HFF-Myc (cell line): ENCODE results near the gene SLC45A1.

ENCODE experiments used
- DNase-seq: peaks from one replicate; pipeline ENCODE4 v3.0.0-alpha.2; 2011; ENCODE audit warnings: low read depth; ENCODE audit errors: extremely low read depth
- H3K4me3 ChIP-seq: replicated peaks from 2 replicates; pipeline ENCODE4 v1.5.1; 2011; ENCODE audit warnings: low read depth, mild to moderate bottlenecking, control low read depth, low read length
- CTCF ChIP-seq: IDR thresholded peaks from 2 replicates; pipeline ENCODE4 v1.5.1; 2012; ENCODE audit warnings: mild to moderate bottlenecking, low read depth, low read length, control low read depth; ENCODE audit errors: missing control alignments

Gene SLC45A1

GRCh38 chr1:8358241-8358896 lies 40.5 kb downstream of the SLC45A1 start:
- no peak overlapping the region for H3K4me3 ChIP-seq
- DNase-seq: no peak
- no peak for TF ChIP-seq CTCF

DNA sequence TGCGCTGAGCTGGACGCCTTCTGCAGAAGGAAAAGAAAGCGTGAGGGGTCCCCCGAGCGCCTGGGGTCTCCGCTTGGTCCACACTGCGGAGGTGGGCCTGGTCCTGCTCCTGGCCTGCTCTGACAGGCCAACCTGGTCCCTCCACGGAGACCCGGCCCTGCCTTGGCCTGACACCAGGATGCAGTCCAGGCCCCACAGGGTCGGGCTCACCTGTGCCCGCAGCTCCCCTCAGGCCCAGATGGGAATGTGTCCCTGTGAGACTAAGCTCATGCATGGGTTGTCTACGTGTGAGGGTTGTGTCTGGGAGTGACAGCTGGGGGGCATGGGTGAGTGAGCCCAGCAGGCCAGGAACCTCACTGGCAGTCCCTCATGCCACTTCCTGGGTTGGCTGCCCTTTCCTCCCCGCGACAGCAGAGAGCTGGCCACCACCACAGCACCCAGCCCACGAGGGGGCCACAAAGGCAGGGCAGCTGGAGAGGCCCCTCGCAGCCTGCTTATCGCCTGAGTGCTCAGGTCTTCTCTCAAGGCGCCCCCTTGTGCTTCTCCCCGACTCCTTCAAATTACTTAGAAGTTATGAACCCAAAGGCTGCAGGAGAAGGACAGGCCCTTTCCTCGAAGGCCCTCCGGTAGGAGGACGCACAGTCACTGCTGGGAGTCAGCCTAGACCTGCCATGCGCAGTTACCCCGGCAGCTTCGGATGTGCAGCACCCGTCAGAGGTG lies 41.1 kb downstream of the SLC45A1 start:
- TF ChIP-seq CTCF: no peak
- DNase-seq: no peak
- H3K4me3 ChIP-seq: no peak overlapping the region

DNA sequence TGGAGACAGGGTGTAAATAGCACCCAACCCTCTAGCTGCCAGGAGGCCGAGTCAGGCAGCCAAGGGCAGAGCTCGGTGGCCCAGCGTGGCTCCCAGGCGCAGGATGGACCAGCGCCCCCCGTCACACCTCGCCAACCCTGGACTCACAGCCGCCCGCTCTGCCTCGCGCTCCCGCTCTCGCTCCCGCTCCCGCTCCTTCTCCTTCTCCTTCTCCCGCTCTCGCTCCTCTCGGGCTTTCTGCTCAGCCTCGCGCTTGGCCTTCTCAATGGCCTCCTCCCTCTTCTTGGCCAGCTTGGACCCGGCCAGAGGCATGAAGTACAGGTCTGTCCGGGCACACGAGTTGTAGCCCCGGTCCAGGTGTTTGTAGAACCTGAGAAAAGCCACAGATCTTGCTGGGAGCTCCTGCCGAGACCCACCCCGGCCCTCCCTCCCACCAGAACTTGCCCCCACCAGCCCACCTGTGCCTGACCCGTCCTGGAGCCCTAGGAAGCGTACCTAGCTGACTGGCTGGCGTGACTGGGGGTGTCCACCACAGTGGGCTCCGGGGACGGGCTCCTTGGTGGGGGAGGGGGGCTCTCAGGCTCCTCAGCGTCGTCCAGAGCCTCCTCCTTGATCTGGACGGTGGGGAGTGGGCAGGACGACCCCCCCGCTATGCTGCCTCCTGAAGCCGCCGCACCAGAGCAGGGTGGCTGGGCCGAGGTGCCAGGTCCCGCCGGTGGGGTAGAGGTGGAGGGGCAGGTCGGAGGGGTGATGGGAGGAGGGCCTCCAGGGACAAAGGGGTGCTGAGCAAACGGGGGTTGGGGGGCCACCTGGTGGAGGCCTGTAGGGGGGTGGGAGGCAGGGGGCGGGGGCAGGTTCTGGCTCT lies 41.9 kb downstream of the SLC45A1 start:
- no peak overlapping the region for H3K4me3 ChIP-seq
- no peak for TF ChIP-seq CTCF
- no peak for DNase-seq

GRCh38 chr1:8360493-8361197 lies 42.7 kb downstream of the SLC45A1 start:
- TF ChIP-seq CTCF: no peak
- DNase-seq: no peak
- H3K4me3 ChIP-seq: no peak overlapping the region

DNA sequence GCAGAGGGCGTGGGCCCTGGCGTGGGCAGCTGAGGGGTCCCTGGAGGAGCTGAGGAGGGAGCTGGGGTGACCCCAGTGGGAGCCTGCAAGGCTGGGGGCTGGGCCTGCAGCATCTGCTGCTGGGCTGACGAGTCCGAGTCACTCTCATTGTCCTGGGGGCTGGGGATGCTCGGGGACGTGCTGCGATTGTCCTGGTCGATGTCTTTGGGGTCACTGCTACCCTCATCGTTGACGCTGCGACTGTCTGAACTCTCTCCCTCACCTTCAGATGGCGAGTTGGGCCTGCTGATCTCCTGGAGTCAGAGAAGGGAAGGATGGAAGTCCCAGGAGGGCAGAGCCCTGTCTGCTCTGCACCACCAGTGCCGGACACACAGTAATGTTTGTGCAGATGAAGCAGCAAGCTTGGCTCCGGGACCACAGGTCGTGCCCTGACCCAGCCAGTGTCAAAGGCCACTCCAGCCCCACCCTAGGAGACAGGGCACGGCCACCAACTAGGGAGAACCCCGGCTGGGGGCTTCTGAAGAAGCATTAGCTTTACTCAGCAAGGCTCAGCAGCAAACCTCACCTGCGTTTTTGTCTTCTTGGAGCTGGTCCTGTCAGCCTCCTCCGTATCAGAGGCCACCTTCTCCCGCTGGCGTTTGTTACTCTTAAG lies 43.4 kb downstream of the SLC45A1 start:
- no peak for TF ChIP-seq CTCF
- DNase-seq: no peak
- no peak overlapping the region for H3K4me3 ChIP-seq

DNA sequence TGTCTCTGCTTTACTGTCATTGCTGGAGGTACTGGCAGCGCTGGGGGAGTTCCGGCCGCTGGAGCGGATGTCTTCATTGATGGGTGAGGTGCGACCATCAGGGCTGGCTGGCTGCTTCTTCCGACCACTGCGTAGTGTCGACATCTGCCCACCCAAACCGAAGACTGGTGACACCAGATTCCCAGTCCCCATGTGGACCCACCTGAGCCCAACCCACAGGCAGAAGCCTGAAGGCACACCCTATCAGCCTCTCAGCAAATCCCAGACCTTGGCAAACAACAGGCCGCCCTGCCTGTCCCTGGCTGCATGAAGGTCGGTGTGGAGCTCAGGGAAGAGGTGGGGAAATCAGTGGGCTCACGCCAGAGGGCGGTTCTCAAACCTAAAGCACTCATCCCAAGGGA lies 44.8 kb downstream of the SLC45A1 start:
- DNase-seq: no peak
- TF ChIP-seq CTCF: no peak
- H3K4me3 ChIP-seq: no peak overlapping the region
